ENCODE results near the gene SLC15A2.

Gene SLC15A2

DNA sequence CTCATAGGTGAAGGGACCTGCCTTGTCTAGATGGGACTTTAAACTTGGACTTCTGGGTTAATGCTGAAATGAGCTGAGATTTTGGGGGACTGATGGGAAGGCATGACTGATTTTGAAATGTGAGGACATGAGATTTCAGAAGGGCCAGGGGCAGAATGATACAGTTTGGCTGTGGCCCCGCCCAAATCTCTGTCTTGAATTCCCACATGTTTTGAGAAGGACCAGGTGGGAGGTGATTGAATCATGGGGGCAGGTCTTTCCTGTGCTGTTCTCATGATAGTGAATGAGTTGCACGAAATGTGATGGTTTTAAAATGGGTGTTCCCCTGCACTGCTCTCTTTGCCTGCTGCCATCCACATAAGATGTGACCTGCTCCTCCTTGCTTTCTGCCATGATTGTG lies 85.0 kb downstream of the SLC15A2 start:
- Histone ChIP-seq H3K79me2 (no peaks in the 10 kb centered on the region), H3K27me3 (ENCODE audit: control insufficient read depth, insufficient read depth, low read length) (no peaks in the 10 kb centered on the region), H2AFZ (no peak overlapping the region), H3K27ac (no peak overlapping the region), H3K9me3 (ENCODE audit: control insufficient read depth, low read length) (no peaks in the 10 kb centered on the region), H3K9ac (no peak overlapping the region), H3K4me2 (ENCODE audit: low read length) (no peak overlapping the region), H3K4me3 (ENCODE audit: low read depth, low read length) (no peak overlapping the region), H3K36me3 (ENCODE audit: control insufficient read depth, insufficient read depth, low read length) (no peaks in the 10 kb centered on the region), H3K4me1 (no peaks in the 10 kb centered on the region)
- TF ChIP-seq, protein P1, sequence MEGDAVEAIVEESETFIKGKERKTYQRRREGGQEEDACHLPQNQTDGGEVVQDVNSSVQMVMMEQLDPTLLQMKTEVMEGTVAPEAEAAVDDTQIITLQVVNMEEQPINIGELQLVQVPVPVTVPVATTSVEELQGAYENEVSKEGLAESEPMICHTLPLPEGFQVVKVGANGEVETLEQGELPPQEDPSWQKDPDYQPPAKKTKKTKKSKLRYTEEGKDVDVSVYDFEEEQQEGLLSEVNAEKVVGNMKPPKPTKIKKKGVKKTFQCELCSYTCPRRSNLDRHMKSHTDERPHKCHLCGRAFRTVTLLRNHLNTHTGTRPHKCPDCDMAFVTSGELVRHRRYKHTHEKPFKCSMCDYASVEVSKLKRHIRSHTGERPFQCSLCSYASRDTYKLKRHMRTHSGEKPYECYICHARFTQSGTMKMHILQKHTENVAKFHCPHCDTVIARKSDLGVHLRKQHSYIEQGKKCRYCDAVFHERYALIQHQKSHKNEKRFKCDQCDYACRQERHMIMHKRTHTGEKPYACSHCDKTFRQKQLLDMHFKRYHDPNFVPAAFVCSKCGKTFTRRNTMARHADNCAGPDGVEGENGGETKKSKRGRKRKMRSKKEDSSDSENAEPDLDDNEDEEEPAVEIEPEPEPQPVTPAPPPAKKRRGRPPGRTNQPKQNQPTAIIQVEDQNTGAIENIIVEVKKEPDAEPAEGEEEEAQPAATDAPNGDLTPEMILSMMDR (IDR thresholded peaks at IDR 0.05): no peak

DNA sequence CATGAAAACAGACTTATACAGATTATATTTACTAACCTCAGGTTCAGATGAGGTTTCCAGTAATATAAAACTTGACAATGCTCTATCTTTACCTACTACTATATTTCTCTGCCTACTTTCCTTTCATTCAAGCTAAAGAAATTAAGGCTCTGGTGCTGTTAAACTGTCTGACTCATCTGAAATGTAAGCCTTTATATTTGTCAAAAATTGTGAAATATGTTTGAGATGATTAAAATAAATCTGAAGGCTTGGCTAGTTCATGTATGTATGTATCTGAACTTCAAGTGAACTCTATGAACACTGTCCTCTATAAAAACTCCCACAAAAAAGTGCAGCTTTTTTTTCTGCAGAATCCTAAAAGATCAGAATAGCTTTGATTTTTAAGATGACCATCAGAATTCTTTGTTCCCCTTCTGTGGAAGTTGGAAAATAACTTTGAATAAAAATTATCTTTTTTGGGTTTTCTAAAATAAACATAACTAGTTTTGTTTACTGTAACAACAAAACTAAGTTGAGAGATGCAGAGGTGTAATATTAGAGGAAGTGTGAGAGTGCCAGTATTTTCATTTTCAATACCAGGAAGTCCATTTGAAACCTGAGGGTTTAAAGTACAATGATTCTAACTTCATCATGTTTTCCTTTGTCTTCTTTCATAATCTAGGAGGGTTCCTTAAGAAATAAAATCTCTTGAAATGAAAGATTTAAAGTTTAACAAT lies 85.7 kb downstream of the SLC15A2 start:
- TF ChIP-seq, protein P1 (IDR thresholded peaks at IDR 0.05): no peak
- no peak overlapping the region for H3K4me2 ChIP-seq (ENCODE audit: low read length)
- H3K27me3 ChIP-seq (ENCODE audit: control insufficient read depth, insufficient read depth, low read length): no peaks in the 10 kb centered on the region
- no peak overlapping the region for H3K27ac ChIP-seq
- H3K9ac ChIP-seq: no peak overlapping the region
- no peaks in the 10 kb centered on the region for H3K79me2 ChIP-seq
- no peak overlapping the region for H2AFZ ChIP-seq
- H3K9me3 ChIP-seq (ENCODE audit: control insufficient read depth, low read length): no peaks in the 10 kb centered on the region
- no peaks in the 10 kb centered on the region for H3K4me1 ChIP-seq
- H3K36me3 ChIP-seq (ENCODE audit: control insufficient read depth, insufficient read depth, low read length): no peaks in the 10 kb centered on the region
- H3K4me3 ChIP-seq (ENCODE audit: low read depth, low read length): no peak overlapping the region

DNA sequence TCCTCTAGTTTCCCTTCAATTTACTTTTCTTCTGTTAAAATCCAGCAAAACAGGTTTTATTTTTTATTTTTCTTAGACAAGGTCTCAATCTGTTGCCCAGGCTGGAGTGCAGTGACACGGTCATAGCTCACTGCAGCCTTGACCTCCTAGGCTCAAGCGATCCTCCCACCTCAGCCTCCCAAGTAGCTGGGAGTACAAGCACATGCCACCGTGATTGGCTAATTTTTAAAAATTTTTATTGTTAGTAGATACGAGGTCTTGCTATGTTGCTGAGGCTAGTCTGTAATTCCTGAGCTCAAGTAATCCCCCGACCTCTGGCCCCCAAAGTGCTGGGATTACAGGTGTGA lies 86.2 kb downstream of the SLC15A2 start:
- Histone ChIP-seq H3K4me2 (ENCODE audit: low read length) (no peak overlapping the region), H3K9me3 (ENCODE audit: control insufficient read depth, low read length) (no peaks in the 10 kb centered on the region), H3K36me3 (ENCODE audit: control insufficient read depth, insufficient read depth, low read length) (no peaks in the 10 kb centered on the region), H3K9ac (no peak overlapping the region), H3K27ac (no peak overlapping the region), H2AFZ (no peak overlapping the region), H3K4me3 (ENCODE audit: low read depth, low read length) (no peak overlapping the region), H3K27me3 (ENCODE audit: control insufficient read depth, insufficient read depth, low read length) (no peaks in the 10 kb centered on the region), H3K79me2 (no peaks in the 10 kb centered on the region), H3K4me1 (no peaks in the 10 kb centered on the region)
- TF ChIP-seq, protein P1 (IDR thresholded peaks at IDR 0.05): no peak

DNA sequence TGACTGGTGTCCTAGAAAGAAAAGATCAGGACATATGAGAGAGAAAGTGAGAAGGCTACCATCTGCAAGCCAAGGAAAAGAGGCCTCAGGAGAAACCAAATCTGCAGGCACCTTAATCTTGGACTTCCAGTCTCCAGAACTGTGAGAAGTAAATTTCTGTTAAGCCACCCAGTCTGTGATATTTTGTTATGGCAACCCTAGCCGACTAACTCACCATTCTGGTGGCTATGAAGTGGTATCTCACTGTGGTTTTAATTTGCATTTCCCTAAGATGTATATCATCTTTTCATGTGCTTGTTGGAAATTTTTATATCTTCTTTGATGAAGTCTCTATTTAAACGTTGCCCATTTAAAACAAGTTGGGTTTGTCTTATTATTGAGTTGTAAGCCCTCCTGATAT lies 87.3 kb downstream of the SLC15A2 start:
- Histone ChIP-seq H3K9ac (no peak overlapping the region), H3K27ac (no peak overlapping the region), H3K4me1 (no peaks in the 10 kb centered on the region), H2AFZ (no peak overlapping the region), H3K4me2 (ENCODE audit: low read length) (no peak overlapping the region), H3K27me3 (ENCODE audit: control insufficient read depth, insufficient read depth, low read length) (no peaks in the 10 kb centered on the region), H3K79me2 (no peaks in the 10 kb centered on the region), H3K4me3 (ENCODE audit: low read depth, low read length) (no peak overlapping the region), H3K36me3 (ENCODE audit: control insufficient read depth, insufficient read depth, low read length) (no peaks in the 10 kb centered on the region), H3K9me3 (ENCODE audit: control insufficient read depth, low read length) (no peaks in the 10 kb centered on the region)
- TF ChIP-seq, protein P1 (IDR thresholded peaks at IDR 0.05): no peak

DNA sequence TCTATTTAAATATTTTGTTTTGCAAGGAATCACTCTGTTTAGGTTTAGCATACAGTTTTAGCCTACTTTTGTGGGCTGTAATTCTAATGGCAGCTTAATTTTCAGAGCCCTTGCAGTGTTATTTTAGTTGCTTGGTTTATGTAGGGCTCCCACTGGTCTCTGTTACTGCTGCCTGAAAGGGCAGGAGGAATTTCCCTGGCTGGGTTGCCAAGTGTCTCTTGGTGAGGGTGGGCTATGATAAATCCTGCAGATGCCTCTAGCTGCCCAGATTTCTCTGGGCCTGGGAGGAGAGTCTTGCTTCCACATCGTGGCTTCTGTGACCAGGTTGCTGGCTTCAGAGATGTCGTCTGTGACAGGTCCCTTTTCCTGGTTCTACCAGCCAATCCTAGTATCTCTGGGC lies 91.6 kb downstream of the SLC15A2 start:
- TF ChIP-seq, protein P1 (IDR thresholded peaks at IDR 0.05): no peak
- Histone ChIP-seq H3K27ac (no peak overlapping the region), H3K4me1 (peaks cover 7% of the 10 kb centered on the region), H3K27me3 (ENCODE audit: control insufficient read depth, insufficient read depth, low read length) (no peaks in the 10 kb centered on the region), H3K4me3 (ENCODE audit: low read depth, low read length) (no peak overlapping the region), H3K79me2 (no peaks in the 10 kb centered on the region), H3K9me3 (ENCODE audit: control insufficient read depth, low read length) (no peaks in the 10 kb centered on the region), H2AFZ (no peak overlapping the region), H3K36me3 (ENCODE audit: control insufficient read depth, insufficient read depth, low read length) (no peaks in the 10 kb centered on the region), H3K9ac (no peak overlapping the region), H3K4me2 (ENCODE audit: low read length) (no peak overlapping the region)
